Activated B cell treated with CpG ODN at 0.5 μM for 24 hours (primary cell): Measurements from ENCODE around the gene TMIGD3. TPM values are rescaled to one million over a fixed set of nuclear protein-coding genes. Genes with fewer than 3 reads are reported as not detected.

Source experiments
- ATAC-seq: fragments of 200-7000 bp; cut with Tn5 transposase; one replicate; pipeline ENCODE4 v1.10.0; 2021; ENCODE audit warnings: low read depth, mild to moderate bottlenecking, moderate library complexity
- CTCF ChIA-PET: fragments of 350-600 bp; sonication (Branson Sonifier 250); formaldehyde crosslinking; loops from one replicate; lab custom pipeline; 2021; ENCODE audit warnings: antibody characterized with exemption; lab: Charles Lee
- POLR2A ChIA-PET: fragments of 350-600 bp; sonication (Branson Sonifier 250); formaldehyde crosslinking; loops from one replicate; lab custom pipeline; 2021; ENCODE audit warnings: antibody characterized with exemption; lab: Charles Lee
- DNase-seq: peaks from one replicate; pipeline ENCODE4 v3.0.0; 2022
- H3K27ac Mint-ChIP-seq: one replicate; pipeline ENCODE4 v1.8.0; 2020; ENCODE audit warnings: mixed read lengths
- H3K27me3 Mint-ChIP-seq: one replicate; pipeline ENCODE4 v1.8.0; 2021; ENCODE audit warnings: mixed read lengths
- H3K36me3 Mint-ChIP-seq: one replicate; pipeline ENCODE4 v1.8.0; 2021; ENCODE audit warnings: low read depth, mixed read lengths
- H3K4me1 Mint-ChIP-seq: one replicate; pipeline ENCODE4 v1.8.0; 2021; ENCODE audit warnings: mixed read lengths
- H3K4me3 Mint-ChIP-seq: one replicate; pipeline ENCODE4 v1.8.0; 2020; ENCODE audit warnings: mild to moderate bottlenecking, mixed read lengths
- H3K9me3 Mint-ChIP-seq: one replicate; pipeline ENCODE4 v1.8.0; 2020; ENCODE audit warnings: mixed read lengths
- CTCF ChIP-seq: fragments of 200-600 bp; IDR thresholded peaks from one replicate; pipeline ENCODE4 v1.8.0; 2022; ENCODE audit warnings: antibody characterized with exemption, mild to moderate bottlenecking
- intact Hi-C: fragments of 100-400 bp; cut with micrococcal nuclease; formaldehyde crosslinking; loops from one replicate; pipeline ENCODE4 v1.15.1; 2024
- total RNA-seq: library from RNA; stranded (reverse); gene quantifications from 2 replicates; pipeline ENCODE4 v1.2.3, GENCODE V29; 2022

Gene TMIGD3
- total RNA-seq, 1 donor from 2014 or later = not detected

DNA sequence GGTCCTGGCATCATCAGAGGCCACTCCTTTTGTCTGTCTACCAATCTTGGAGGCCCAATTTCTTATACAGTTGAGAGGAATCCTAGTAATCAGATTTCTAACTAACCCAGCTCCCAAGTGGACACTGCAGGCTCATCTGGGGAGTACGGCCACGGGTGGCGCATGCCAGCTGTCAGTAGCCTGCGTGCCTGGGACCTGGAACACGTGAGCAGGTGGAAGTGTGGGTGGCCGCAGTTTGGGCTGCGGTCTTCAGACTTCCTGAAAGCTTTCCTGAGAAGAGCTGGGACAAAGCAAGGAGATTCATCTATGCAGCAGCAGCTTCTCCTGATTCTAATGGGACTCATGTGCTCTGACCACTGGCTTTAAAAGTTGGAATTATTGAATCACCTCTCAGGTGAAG is 12.4 kb downstream of the TMIGD3 start:
- CTCF ChIA-PET = interaction anchor here (0.8 to 3.4 kb wide), 4 partner anchors 13 to 278 kb away, joined by 3 to 34 read pairs (median 4); partner anchors contain the start of genes ADORA3 and TMIGD3
- Mint-ChIP-seq H3K36me3 (no peaks in the 10 kb centered on the region), H3K27me3 (no peaks in the 10 kb centered on the region), H3K27ac (no peak overlapping the region), H3K4me3 (no peak overlapping the region), H3K9me3 (no peaks in the 10 kb centered on the region), H3K4me1 (peaks cover 9% of the 10 kb centered on the region)
- DNase-seq (no peak), ATAC-seq (no peak)
- intact Hi-C loops = no loop called here
- TF ChIP-seq CTCF = no peak
- POLR2A ChIA-PET = interaction anchor here (1.4 kb wide), 1 partner anchor 12 kb away, joined by 7 read pairs; the partner anchor contains the start of genes ADORA3 and TMIGD3

DNA sequence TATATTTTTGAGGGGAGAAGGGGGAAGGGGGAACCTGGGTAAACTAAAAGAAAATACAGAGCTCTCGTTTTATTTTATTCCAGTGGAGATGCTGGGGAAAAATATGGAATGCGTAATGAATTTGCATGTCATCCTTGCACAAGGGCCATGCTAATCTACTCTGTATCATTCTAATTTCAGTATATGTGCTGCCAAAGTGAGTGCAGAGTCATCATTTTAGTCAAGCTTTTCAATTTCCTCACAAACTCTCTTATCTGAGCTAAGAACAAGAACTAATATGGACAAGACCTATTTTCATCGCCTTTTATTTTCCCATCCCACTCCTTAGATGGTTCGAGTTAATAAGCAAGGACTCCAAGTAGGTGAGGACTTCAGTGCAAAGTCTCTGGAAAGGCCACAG is 13.2 kb downstream of the TMIGD3 start:
- ChIA-PET CTCF (interaction anchor here (0.8 to 3.4 kb wide), 9 partner anchors 8 to 279 kb away, joined by 3 to 34 read pairs (median 4); partner anchors contain the start of genes ADORA3 and TMIGD3), POLR2A (interaction anchor here (1.4 to 2.4 kb wide), 2 partner anchors 13 to 18 kb away, joined by 7 to 8 read pairs; partner anchors contain the start of genes ADORA3 and TMIGD3)
- Mint-ChIP-seq H3K9me3 (no peaks in the 10 kb centered on the region), H3K27me3 (no peaks in the 10 kb centered on the region), H3K36me3 (no peaks in the 10 kb centered on the region), H3K4me3 (no peak overlapping the region), H3K27ac (no peak overlapping the region), H3K4me1 (peaks cover 9% of the 10 kb centered on the region)
- TF ChIP-seq CTCF = no peak
- intact Hi-C loops = no loop called here
- ATAC-seq (no peak), DNase-seq (no peak)

DNA sequence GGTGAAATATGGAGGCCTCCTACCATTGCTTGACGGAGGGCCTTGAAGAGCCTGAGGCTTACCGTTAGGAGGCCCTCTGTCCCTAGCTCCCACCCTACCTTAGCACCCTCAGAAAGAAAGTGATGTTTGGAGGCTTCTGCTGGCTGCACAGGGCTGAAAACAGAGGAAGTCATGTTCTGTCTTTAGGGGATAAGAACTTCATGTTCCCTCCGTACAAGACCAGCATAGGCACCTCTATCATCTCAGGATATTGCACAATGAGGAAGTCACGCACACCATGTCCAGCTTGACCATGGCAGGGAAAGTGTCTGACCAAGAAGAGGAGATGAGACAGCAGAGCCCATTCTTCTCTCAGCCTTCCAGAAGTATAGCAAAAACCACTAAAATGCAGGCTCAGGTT is 13.8 kb downstream of the TMIGD3 start:
- Mint-ChIP-seq H3K27me3 (no peaks in the 10 kb centered on the region), H3K4me3 (no peak overlapping the region), H3K4me1 (peaks cover 9% of the 10 kb centered on the region), H3K36me3 (no peaks in the 10 kb centered on the region), H3K27ac (peak overlapping the region; percentile 50), H3K9me3 (no peaks in the 10 kb centered on the region)
- no peak for DNase-seq
- peak; percentile 87 for ATAC-seq
- intact Hi-C loops = loop anchor here (1.0 kb wide), 1 partner anchor 19 kb away; no protein-coding TSS in a partner anchor
- CTCF ChIA-PET = interaction anchor here (0.8 to 3.4 kb wide), 9 partner anchors 9 to 280 kb away, joined by 3 to 34 read pairs (median 3); partner anchors contain the start of genes ADORA3 and TMIGD3
- POLR2A ChIA-PET = interaction anchor here (1.1 to 2.4 kb wide), 2 partner anchors 9 to 19 kb away, joined by 3 to 8 read pairs; no protein-coding TSS in a partner anchor
- no peak for TF ChIP-seq CTCF

DNA sequence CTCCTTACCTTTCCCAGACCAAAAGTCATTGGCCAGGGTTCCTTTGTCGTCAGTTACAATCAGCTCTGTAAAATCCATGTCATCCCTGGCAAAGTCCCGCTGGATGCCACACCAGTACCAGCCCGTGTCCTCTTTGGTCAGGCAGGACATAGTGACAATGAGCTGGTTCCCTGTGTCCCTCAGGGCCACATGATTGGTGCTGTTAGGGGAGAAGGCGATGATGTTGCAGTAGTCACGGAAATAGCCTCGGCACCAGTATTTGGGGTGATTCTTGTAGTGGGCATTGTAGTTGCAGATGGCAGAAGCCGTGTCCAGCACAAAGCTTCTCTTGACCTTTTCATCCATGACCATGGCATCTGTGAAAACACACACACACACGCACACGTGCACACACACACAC is 14.8 kb downstream of the TMIGD3 start:
- Mint-ChIP-seq H3K36me3 (no peaks in the 10 kb centered on the region), H3K27ac (no peak overlapping the region), H3K4me1 (peaks cover 9% of the 10 kb centered on the region), H3K9me3 (no peaks in the 10 kb centered on the region), H3K4me3 (no peak overlapping the region), H3K27me3 (no peaks in the 10 kb centered on the region)
- intact Hi-C loops = loop anchor here (1.0 kb wide), 1 partner anchor 20 kb away; no protein-coding TSS in a partner anchor
- ATAC-seq = no peak
- DNase-seq = no peak
- ChIA-PET CTCF (interaction anchor here (1.1 to 3.4 kb wide), 3 partner anchors 19 to 281 kb away, joined by 4 to 34 read pairs (median 5); no protein-coding TSS in a partner anchor), POLR2A (interaction anchor here (1.1 to 2.4 kb wide), 2 partner anchors 8 to 20 kb away, joined by 3 to 8 read pairs; no protein-coding TSS in a partner anchor)
- TF ChIP-seq CTCF = no peak

GRCh38 chr1:111487133-111487532 is 16.3 kb downstream of the TMIGD3 start:
- DNase-seq (no peak), ATAC-seq (no peak)
- ChIA-PET POLR2A (no interaction called here), CTCF (no interaction called here)
- peaks cover 9% of the 10 kb centered on the region for H3K4me1 Mint-ChIP-seq
- intact Hi-C loops = no loop called here
- TF ChIP-seq CTCF = no peak
- no peaks in the 10 kb centered on the region for H3K9me3 Mint-ChIP-seq
- H3K4me3 Mint-ChIP-seq = no peak overlapping the region
- H3K27ac Mint-ChIP-seq = no peak overlapping the region
- H3K36me3 Mint-ChIP-seq = no peaks in the 10 kb centered on the region
- H3K27me3 Mint-ChIP-seq = no peaks in the 10 kb centered on the region
